ENCODE results near the gene KDM6A.
"Not testable (repeated sequence)": the region's sequence is repeated elsewhere in the genome, so short reads cannot be mapped to it uniquely, and the experiment has no call there.

KDM6A gene

GRCh38 chrX:44890247-44890646 is 17.3 kb downstream of the KDM6A start:
- no peak for DNase-seq

- DNase-seq, result not testable (repeated sequence)
Measured at GRCh38 chrX:44890687-44891086, 17.7 kb downstream of the KDM6A start.

- DNase-seq, result no peak
Measured at GRCh38 chrX:44891642-44892041, 18.7 kb downstream of the KDM6A start.

GRCh38 chrX:44896876-44897186 is 23.8 kb downstream of the KDM6A start:
- no peak for DNase-seq

GRCh38 chrX:44897539-44897938 is 24.6 kb downstream of the KDM6A start:
- no peak for DNase-seq

GRCh38 chrX:44898411-44899221 is 25.6 kb downstream of the KDM6A start:
- DNase-seq, result no peak

- DNase-seq, result no peak
Measured at GRCh38 chrX:44899946-44900345, 27.0 kb downstream of the KDM6A start.

- DNase-seq, result no peak
Measured at GRCh38 chrX:44903107-44903506, 30.1 kb downstream of the KDM6A start.

GRCh38 chrX:44903830-44904530 is 31.0 kb downstream of the KDM6A start:
- no peak for DNase-seq

- DNase-seq, result no peak
Measured at GRCh38 chrX:44904542-44905115, 31.6 kb downstream of the KDM6A start.

GRCh38 chrX:44906041-44906440 is 33.1 kb downstream of the KDM6A start:
- DNase-seq, result no peak

GRCh38 chrX:44906542-44906941 is 33.6 kb downstream of the KDM6A start:
- no peak for DNase-seq

GRCh38 chrX:44908153-44908552 is 35.2 kb downstream of the KDM6A start:
- no peak for DNase-seq

GRCh38 chrX:44908827-44909226 is 35.8 kb downstream of the KDM6A start:
- no peak for DNase-seq

GRCh38 chrX:44910508-44910907 is 37.5 kb downstream of the KDM6A start:
- not testable (repeated sequence) for DNase-seq

- DNase-seq, result not testable (repeated sequence)
Measured at GRCh38 chrX:44911074-44911600, 38.1 kb downstream of the KDM6A start.

GRCh38 chrX:44913656-44914531 is 40.9 kb downstream of the KDM6A start:
- no peak for DNase-seq

- DNase-seq, result no peak
Measured at GRCh38 chrX:44914532-44915198, 41.7 kb downstream of the KDM6A start.

GRCh38 chrX:44915361-44915868 is 42.4 kb downstream of the KDM6A start:
- no peak for DNase-seq

GRCh38 chrX:44918722-44919121 is 45.7 kb downstream of the KDM6A start:
- DNase-seq, result no peak

GRCh38 chrX:44922980-44923379 is 50.0 kb downstream of the KDM6A start:
- DNase-seq, result no peak

GRCh38 chrX:44927398-44927797 is 54.4 kb downstream of the KDM6A start:
- DNase-seq, result no peak

Measured in GDM1 (cell line).